Gastrocnemius medialis (tissue), 4 donors: ENCODE measurements around the gene DLEC1.

Experiments used
- POLR2A ChIP-seq, 2 donors: fragments of 450-650 bp; IDR thresholded peaks; one replicate each; pipeline ENCODE4 v1.6.1; 2017; ENCODE audit warnings: antibody characterized with exemption in 2 of 2, mild to moderate bottlenecking in 2 of 2, moderate library complexity in 2 of 2
- TF ChIP-seq, protein P1 (sequence below), 5 experiments: fragments of 450-650 bp in 3 of 5; fragments of 200-600 bp in 2 of 5; sonication (generic) in 2 of 5; IDR thresholded peaks in 4 of 5; conservative IDR thresholded peaks in 1 of 5; 1 replicate in 4 of 5; 2 replicates in 1 of 5; pipeline ENCODE4 v1.5.1; 2016 to 2019; ENCODE audit warnings: antibody characterized with exemption in 5 of 5, mild to moderate bottlenecking in 3 of 5, moderate library complexity in 3 of 5

DNA sequence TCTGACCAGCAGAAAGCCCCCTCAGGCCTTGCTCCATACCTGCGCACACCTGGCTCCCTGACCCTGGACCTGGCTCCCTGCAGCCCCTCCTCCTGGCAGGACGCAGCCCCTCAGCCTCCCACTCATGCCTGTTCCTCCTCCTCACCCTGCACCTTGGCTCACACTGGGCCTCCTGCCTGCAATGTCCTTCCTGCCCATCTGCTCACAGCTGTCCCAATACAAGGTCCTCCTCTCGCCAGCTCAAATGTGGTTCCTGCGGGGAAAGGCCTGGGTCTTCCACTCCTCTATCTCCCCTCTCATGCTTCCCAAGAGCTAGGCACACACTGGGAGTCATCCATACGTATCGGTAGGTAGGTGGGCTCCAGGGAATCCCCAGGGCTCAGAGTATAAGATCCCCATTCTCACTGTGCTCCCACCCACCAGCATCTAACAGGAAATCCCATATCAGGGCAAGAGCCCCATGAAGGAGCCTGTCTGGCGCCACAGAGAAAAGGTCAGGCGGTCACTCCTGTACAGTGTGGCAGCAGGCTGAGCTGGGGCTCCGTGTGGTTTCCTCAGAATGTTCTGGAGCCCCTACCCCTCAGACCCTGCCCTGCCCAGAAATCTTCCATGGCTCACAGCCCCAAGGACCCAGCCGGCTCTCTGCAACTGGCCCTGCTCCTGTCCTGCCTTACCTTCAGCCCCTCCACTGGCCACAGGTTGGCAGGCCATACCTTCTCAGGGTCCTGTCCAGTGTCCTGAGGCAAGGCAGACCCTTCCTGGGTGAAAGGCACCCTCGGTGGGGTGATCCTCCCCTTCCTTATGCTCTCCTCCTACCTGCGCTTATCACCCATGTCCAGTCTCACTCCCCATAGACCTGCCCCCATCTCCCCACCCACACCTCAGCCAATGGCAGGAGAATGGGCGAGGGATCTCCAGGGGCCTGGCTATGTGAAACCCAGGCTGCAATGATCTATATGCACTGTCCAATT, 20.4 kb upstream of the DLEC1 start:
- TF ChIP-seq, protein P1, sequence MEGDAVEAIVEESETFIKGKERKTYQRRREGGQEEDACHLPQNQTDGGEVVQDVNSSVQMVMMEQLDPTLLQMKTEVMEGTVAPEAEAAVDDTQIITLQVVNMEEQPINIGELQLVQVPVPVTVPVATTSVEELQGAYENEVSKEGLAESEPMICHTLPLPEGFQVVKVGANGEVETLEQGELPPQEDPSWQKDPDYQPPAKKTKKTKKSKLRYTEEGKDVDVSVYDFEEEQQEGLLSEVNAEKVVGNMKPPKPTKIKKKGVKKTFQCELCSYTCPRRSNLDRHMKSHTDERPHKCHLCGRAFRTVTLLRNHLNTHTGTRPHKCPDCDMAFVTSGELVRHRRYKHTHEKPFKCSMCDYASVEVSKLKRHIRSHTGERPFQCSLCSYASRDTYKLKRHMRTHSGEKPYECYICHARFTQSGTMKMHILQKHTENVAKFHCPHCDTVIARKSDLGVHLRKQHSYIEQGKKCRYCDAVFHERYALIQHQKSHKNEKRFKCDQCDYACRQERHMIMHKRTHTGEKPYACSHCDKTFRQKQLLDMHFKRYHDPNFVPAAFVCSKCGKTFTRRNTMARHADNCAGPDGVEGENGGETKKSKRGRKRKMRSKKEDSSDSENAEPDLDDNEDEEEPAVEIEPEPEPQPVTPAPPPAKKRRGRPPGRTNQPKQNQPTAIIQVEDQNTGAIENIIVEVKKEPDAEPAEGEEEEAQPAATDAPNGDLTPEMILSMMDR (IDR thresholded peaks at IDR 0.05 in 4 of 5, conservative IDR thresholded peaks at IDR 0.05 in 1 of 5): no peak
- TF ChIP-seq POLR2A (IDR thresholded peaks at IDR 0.05): no peak
